ENCODE measurements around the gene BLTP1.

DNA sequence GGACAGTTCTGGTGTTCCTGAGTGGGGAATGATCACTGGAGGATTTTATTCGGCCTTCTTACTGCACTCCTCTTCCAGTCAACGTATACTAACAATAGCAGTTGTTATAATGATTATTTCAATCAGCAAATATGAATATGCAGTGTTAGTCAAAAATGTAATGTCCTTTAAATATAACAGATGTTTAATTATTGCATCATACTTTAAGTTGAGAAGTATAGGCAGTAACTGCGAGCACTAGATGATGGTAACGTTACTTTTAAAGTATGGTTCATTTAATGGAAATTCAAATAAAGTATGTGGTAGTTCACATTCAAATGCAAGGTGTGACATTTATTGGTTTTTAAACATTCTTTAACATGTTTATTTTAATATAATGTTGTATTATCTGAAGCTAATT, 5.5 kb upstream of the BLTP1 start:
- TF ChIP-seq, protein P1, sequence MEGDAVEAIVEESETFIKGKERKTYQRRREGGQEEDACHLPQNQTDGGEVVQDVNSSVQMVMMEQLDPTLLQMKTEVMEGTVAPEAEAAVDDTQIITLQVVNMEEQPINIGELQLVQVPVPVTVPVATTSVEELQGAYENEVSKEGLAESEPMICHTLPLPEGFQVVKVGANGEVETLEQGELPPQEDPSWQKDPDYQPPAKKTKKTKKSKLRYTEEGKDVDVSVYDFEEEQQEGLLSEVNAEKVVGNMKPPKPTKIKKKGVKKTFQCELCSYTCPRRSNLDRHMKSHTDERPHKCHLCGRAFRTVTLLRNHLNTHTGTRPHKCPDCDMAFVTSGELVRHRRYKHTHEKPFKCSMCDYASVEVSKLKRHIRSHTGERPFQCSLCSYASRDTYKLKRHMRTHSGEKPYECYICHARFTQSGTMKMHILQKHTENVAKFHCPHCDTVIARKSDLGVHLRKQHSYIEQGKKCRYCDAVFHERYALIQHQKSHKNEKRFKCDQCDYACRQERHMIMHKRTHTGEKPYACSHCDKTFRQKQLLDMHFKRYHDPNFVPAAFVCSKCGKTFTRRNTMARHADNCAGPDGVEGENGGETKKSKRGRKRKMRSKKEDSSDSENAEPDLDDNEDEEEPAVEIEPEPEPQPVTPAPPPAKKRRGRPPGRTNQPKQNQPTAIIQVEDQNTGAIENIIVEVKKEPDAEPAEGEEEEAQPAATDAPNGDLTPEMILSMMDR (IDR thresholded peaks at IDR 0.05), result no peak
- no peak for TF ChIP-seq POLR2AphosphoS5 (IDR thresholded peaks at IDR 0.05)
- TF ChIP-seq POLR2A (IDR thresholded peaks at IDR 0.05), result no peak
